ENCODE results near the gene GOLGA6B.
"Not testable (repeated sequence)": the region's sequence is repeated elsewhere in the genome, so short reads cannot be mapped to it uniquely, and the experiment has no call there.

DNA sequence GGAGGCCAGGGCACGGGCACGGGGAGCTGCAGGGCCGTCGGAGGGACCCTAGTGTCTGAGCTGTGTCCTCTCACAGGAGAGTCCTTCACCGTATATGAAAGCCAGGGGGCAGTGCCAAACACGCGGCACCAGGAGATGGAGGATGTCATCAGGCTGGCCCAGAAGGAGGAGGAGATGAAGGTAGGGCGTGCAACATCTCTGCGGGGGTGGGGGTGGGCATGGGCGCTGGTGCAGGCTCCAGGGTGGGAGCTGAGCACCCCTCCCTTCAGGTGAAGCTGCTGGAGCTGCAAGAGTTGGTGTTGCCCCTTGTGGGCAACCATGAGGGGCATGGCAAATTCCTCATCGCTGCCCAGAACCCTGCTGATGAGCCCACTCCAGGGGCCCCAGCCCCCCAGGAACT, 11.2 kb downstream of the GOLGA6B start:
- TF ChIP-seq, protein P1, sequence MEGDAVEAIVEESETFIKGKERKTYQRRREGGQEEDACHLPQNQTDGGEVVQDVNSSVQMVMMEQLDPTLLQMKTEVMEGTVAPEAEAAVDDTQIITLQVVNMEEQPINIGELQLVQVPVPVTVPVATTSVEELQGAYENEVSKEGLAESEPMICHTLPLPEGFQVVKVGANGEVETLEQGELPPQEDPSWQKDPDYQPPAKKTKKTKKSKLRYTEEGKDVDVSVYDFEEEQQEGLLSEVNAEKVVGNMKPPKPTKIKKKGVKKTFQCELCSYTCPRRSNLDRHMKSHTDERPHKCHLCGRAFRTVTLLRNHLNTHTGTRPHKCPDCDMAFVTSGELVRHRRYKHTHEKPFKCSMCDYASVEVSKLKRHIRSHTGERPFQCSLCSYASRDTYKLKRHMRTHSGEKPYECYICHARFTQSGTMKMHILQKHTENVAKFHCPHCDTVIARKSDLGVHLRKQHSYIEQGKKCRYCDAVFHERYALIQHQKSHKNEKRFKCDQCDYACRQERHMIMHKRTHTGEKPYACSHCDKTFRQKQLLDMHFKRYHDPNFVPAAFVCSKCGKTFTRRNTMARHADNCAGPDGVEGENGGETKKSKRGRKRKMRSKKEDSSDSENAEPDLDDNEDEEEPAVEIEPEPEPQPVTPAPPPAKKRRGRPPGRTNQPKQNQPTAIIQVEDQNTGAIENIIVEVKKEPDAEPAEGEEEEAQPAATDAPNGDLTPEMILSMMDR (IDR thresholded peaks at IDR 0.05), result not testable (repeated sequence)
- TF ChIP-seq POLR2A (IDR thresholded peaks at IDR 0.05), result not testable (repeated sequence)
